Body of pancreas (tissue), 4 donors: ENCODE results near the gene SPHK2.

Experiments used
- CTCF ChIP-seq, 7 experiments: fragments of 450-650 bp in 4 of 7; fragments of 200-600 bp in 3 of 7; sonication (generic) in 3 of 7; IDR thresholded peaks; one replicate each; pipeline ENCODE4 v1.5.1; 2016 to 2019; ENCODE audit warnings: antibody characterized with exemption in 7 of 7
- POLR2A ChIP-seq, 3 donors: fragments of 450-650 bp; IDR thresholded peaks; one replicate each; pipeline ENCODE4 v1.6.1; 2016; ENCODE audit warnings: antibody characterized with exemption in 3 of 3, mild to moderate bottlenecking in 2 of 3

GRCh38 chr19:48603449-48603848 is 15.9 kb upstream of the SPHK2 start:
- TF ChIP-seq CTCF (IDR thresholded peaks at IDR 0.05) (no peak), POLR2A (IDR thresholded peaks at IDR 0.05) (no peak)
